ENCODE results near the gene ZNF282. TPM values are rescaled to one million over a fixed set of nuclear protein-coding genes. Genes with fewer than 3 reads are reported as not detected.

The ZNF282 gene
- total RNA-seq, 1 donor from 2014 or later = 28.1 TPM

- Histone ChIP-seq H3K4me2 (ENCODE audit: low read length) (no peak overlapping the region), H3K9ac (ENCODE audit: low read length) (no peak overlapping the region), H4K20me1 (ENCODE audit: insufficient read depth, low read length) (peaks cover 23% of the 10 kb centered on the region), H3K9me3 (ENCODE audit: insufficient read depth, low read depth, low read length) (no peaks in the 10 kb centered on the region), H3K79me2 (ENCODE audit: insufficient read depth, low read length) (peaks cover 3% of the 10 kb centered on the region), H3K27me3 (ENCODE audit: insufficient read depth, low read length) (no peaks in the 10 kb centered on the region), H3K36me3 (ENCODE audit: insufficient read depth, low read length) (peaks cover 74% of the 10 kb centered on the region), H3K4me1 (ENCODE audit: insufficient read depth, low read length) (peaks cover 15% of the 10 kb centered on the region), H2AFZ (ENCODE audit: low read depth, low read length) (no peak overlapping the region), H3K27ac (ENCODE audit: low read depth, low read length) (no peak overlapping the region), H3K4me3 (ENCODE audit: insufficient read depth, low read depth, low read length) (no peak overlapping the region)
- no peak for FAIRE-seq
- Mint-ChIP-seq H3K27ac (ENCODE audit: unreplicated experiment) (no peak overlapping the region), H3K4me3 (ENCODE audit: unreplicated experiment) (no peak overlapping the region), H3K9me3 (ENCODE audit: unreplicated experiment) (peaks cover under 1% of the 10 kb centered on the region), H3K27me3 (ENCODE audit: low read depth, unreplicated experiment) (no peaks in the 10 kb centered on the region), H3K4me1 (ENCODE audit: low read depth, unreplicated experiment) (peaks cover 21% of the 10 kb centered on the region), H3K36me3 (ENCODE audit: low read depth, unreplicated experiment) (peaks cover 67% of the 10 kb centered on the region)
- no peak for DNase-seq (ENCODE audit: low read depth)
- TF ChIP-seq CTCF (IDR thresholded peaks at IDR 0.05; ENCODE audit: insufficient read depth, low read depth, low read length) (no peak), EZH2 (IDR thresholded peaks at IDR 0.05; ENCODE audit: insufficient read depth, low read length) (no peak)
These were observed 18.8 kb downstream of the ZNF282 start for GRCh38 chr7:149214020-149214720.

GRCh38 chr7:149216402-149216801, 21.1 kb downstream of the ZNF282 start:
- H3K4me3 Mint-ChIP-seq (ENCODE audit: unreplicated experiment) = no peak overlapping the region
- H3K4me3 ChIP-seq (ENCODE audit: insufficient read depth, low read depth, low read length) = no peak overlapping the region
- H3K27me3 ChIP-seq (ENCODE audit: insufficient read depth, low read length) = no peaks in the 10 kb centered on the region
- no peaks in the 10 kb centered on the region for H3K79me2 ChIP-seq (ENCODE audit: insufficient read depth, low read length)
- no peak overlapping the region for H3K27ac ChIP-seq (ENCODE audit: low read depth, low read length)
- peaks cover 17% of the 10 kb centered on the region for H3K4me1 ChIP-seq (ENCODE audit: insufficient read depth, low read length)
- peaks cover 59% of the 10 kb centered on the region for H3K36me3 Mint-ChIP-seq (ENCODE audit: low read depth, unreplicated experiment)
- no peaks in the 10 kb centered on the region for H3K9me3 ChIP-seq (ENCODE audit: insufficient read depth, low read depth, low read length)
- no peaks in the 10 kb centered on the region for H3K27me3 Mint-ChIP-seq (ENCODE audit: low read depth, unreplicated experiment)
- peaks cover 3% of the 10 kb centered on the region for H3K9me3 Mint-ChIP-seq (ENCODE audit: unreplicated experiment)
- no peak overlapping the region for H2AFZ ChIP-seq (ENCODE audit: low read depth, low read length)
- peaks cover 15% of the 10 kb centered on the region for H4K20me1 ChIP-seq (ENCODE audit: insufficient read depth, low read length)
- DNase-seq (ENCODE audit: low read depth) (no peak), FAIRE-seq (no peak)
- peaks cover 25% of the 10 kb centered on the region for H3K4me1 Mint-ChIP-seq (ENCODE audit: low read depth, unreplicated experiment)
- no peak for TF ChIP-seq CTCF (IDR thresholded peaks at IDR 0.05; ENCODE audit: insufficient read depth, low read depth, low read length)
- no peak for TF ChIP-seq EZH2 (IDR thresholded peaks at IDR 0.05; ENCODE audit: insufficient read depth, low read length)
- H3K4me2 ChIP-seq (ENCODE audit: low read length) = no peak overlapping the region
- no peak overlapping the region for H3K27ac Mint-ChIP-seq (ENCODE audit: unreplicated experiment)
- H3K36me3 ChIP-seq (ENCODE audit: insufficient read depth, low read length) = peaks cover 54% of the 10 kb centered on the region
- H3K9ac ChIP-seq (ENCODE audit: low read length) = no peak overlapping the region

- H3K27ac Mint-ChIP-seq (ENCODE audit: unreplicated experiment) = peak overlapping the region; percentile 34
- Histone ChIP-seq H3K4me3 (ENCODE audit: insufficient read depth, low read depth, low read length) (no peak overlapping the region), H3K36me3 (ENCODE audit: insufficient read depth, low read length) (peaks cover 45% of the 10 kb centered on the region), H3K27me3 (ENCODE audit: insufficient read depth, low read length) (no peaks in the 10 kb centered on the region), H3K9ac (ENCODE audit: low read length) (no peak overlapping the region), H4K20me1 (ENCODE audit: insufficient read depth, low read length) (peaks cover 18% of the 10 kb centered on the region), H3K4me2 (ENCODE audit: low read length) (no peak overlapping the region), H3K9me3 (ENCODE audit: insufficient read depth, low read depth, low read length) (no peaks in the 10 kb centered on the region), H3K4me1 (ENCODE audit: insufficient read depth, low read length) (peaks cover 17% of the 10 kb centered on the region), H2AFZ (ENCODE audit: low read depth, low read length) (no peak overlapping the region), H3K79me2 (ENCODE audit: insufficient read depth, low read length) (no peaks in the 10 kb centered on the region), H3K27ac (ENCODE audit: low read depth, low read length) (no peak overlapping the region)
- peaks cover 57% of the 10 kb centered on the region for H3K36me3 Mint-ChIP-seq (ENCODE audit: low read depth, unreplicated experiment)
- peaks cover 3% of the 10 kb centered on the region for H3K9me3 Mint-ChIP-seq (ENCODE audit: unreplicated experiment)
- no peaks in the 10 kb centered on the region for H3K27me3 Mint-ChIP-seq (ENCODE audit: low read depth, unreplicated experiment)
- H3K4me1 Mint-ChIP-seq (ENCODE audit: low read depth, unreplicated experiment) = peaks cover 25% of the 10 kb centered on the region
- TF ChIP-seq EZH2 (IDR thresholded peaks at IDR 0.05; ENCODE audit: insufficient read depth, low read length) (no peak), CTCF (IDR thresholded peaks at IDR 0.05; ENCODE audit: insufficient read depth, low read depth, low read length) (no peak)
- no peak for FAIRE-seq
- H3K4me3 Mint-ChIP-seq (ENCODE audit: unreplicated experiment) = no peak overlapping the region
- no peak for DNase-seq (ENCODE audit: low read depth)
These were observed 22.2 kb downstream of the ZNF282 start for GRCh38 chr7:149217570-149217969.

Measured in astrocyte (in vitro differentiated cells and primary cell).